ENCODE results near the gene BIN2. TPM values are rescaled to one million over a fixed set of nuclear protein-coding genes. Genes with fewer than 3 reads are reported as not detected.

The BIN2 gene
- total RNA-seq, 1 donor from 2014 or later, result 45.4 TPM

GRCh38 chr12:51335931-51336330 lies 12.0 kb upstream of the BIN2 start:
- DNase-seq (no peak), ATAC-seq (peak; percentile 77 to 85)
- Histone ChIP-seq H3K4me1 (peaks cover 5% of the 10 kb centered on the region), H3K36me3 (no peaks in the 10 kb centered on the region), H3K27ac (no peak overlapping the region), H3K27me3 (ENCODE audit: low read depth) (no peaks in the 10 kb centered on the region), H3K4me3 (no peak overlapping the region), H3K9me3 (no peaks in the 10 kb centered on the region)
- no peak for TF ChIP-seq CTCF (IDR thresholded peaks at IDR 0.05)
- intact Hi-C loops (cut with DNase I), result no loop called here

- Histone ChIP-seq H3K36me3 (no peaks in the 10 kb centered on the region), H3K9me3 (no peaks in the 10 kb centered on the region), H3K27ac (no peak overlapping the region), H3K4me1 (peaks cover 6% of the 10 kb centered on the region), H3K4me3 (no peak overlapping the region), H3K27me3 (ENCODE audit: low read depth) (no peaks in the 10 kb centered on the region)
- no peak for TF ChIP-seq CTCF (IDR thresholded peaks at IDR 0.05)
- intact Hi-C loops (cut with DNase I), result no loop called here
- DNase-seq, result no peak
- no peak for ATAC-seq
Observed at GRCh38 chr12:51334764-51335163, 10.8 kb upstream of the BIN2 start.

- no peak for TF ChIP-seq CTCF (IDR thresholded peaks at IDR 0.05)
- no peak for ATAC-seq
- intact Hi-C loops (cut with DNase I), result no loop called here
- Histone ChIP-seq H3K4me1 (peaks cover 11% of the 10 kb centered on the region), H3K27ac (no peak overlapping the region), H3K4me3 (no peak overlapping the region), H3K36me3 (no peaks in the 10 kb centered on the region), H3K9me3 (no peaks in the 10 kb centered on the region), H3K27me3 (ENCODE audit: low read depth) (no peaks in the 10 kb centered on the region)
- DNase-seq, result no peak
Observed at GRCh38 chr12:51333536-51333935, 9.6 kb upstream of the BIN2 start.

GRCh38 chr12:51330186-51330585 lies 6.2 kb upstream of the BIN2 start:
- no peak for DNase-seq
- no peak overlapping the region for H3K27ac ChIP-seq
- H3K9me3 ChIP-seq, result no peaks in the 10 kb centered on the region
- ATAC-seq, result no peak
- intact Hi-C loops (cut with DNase I), result no loop called here
- no peak overlapping the region for H3K4me3 ChIP-seq
- H3K27me3 ChIP-seq (ENCODE audit: low read depth), result no peaks in the 10 kb centered on the region
- H3K4me1 ChIP-seq, result peaks cover 38% of the 10 kb centered on the region
- no peaks in the 10 kb centered on the region for H3K36me3 ChIP-seq
- TF ChIP-seq CTCF (IDR thresholded peaks at IDR 0.05), result no peak

- no peaks in the 10 kb centered on the region for H3K9me3 ChIP-seq
- no peak overlapping the region for H3K27ac ChIP-seq
- H3K4me1 ChIP-seq, result peaks cover 43% of the 10 kb centered on the region
- no peak for TF ChIP-seq CTCF (IDR thresholded peaks at IDR 0.05)
- H3K27me3 ChIP-seq (ENCODE audit: low read depth), result no peaks in the 10 kb centered on the region
- intact Hi-C loops (cut with DNase I), result no loop called here
- DNase-seq (no peak), ATAC-seq (no peak)
- H3K36me3 ChIP-seq, result no peaks in the 10 kb centered on the region
- no peak overlapping the region for H3K4me3 ChIP-seq
Observed at GRCh38 chr12:51329742-51330141, 5.8 kb upstream of the BIN2 start.

GRCh38 chr12:51328587-51328986 lies 4.6 kb upstream of the BIN2 start:
- no peak for TF ChIP-seq CTCF (IDR thresholded peaks at IDR 0.05)
- peaks cover 48% of the 10 kb centered on the region for H3K4me1 ChIP-seq
- ATAC-seq, result no peak
- DNase-seq, result no peak
- no peaks in the 10 kb centered on the region for H3K36me3 ChIP-seq
- intact Hi-C loops (cut with DNase I), result no loop called here
- H3K27me3 ChIP-seq (ENCODE audit: low read depth), result no peaks in the 10 kb centered on the region
- H3K4me3 ChIP-seq, result no peak overlapping the region
- no peak overlapping the region for H3K27ac ChIP-seq
- no peaks in the 10 kb centered on the region for H3K9me3 ChIP-seq

Data from lower lobe of right lung (tissue), 2 donors.